H9 (cell line): Measurements from ENCODE around the gene ANKRD11. TPM values are rescaled to one million over a fixed set of nuclear protein-coding genes. Genes with fewer than 3 reads are reported as not detected.

Experiments used
- DNase-seq: peaks from one replicate; pipeline ENCODE4 v3.0.0-alpha.2; 2017
- H2AFZ ChIP-seq: one replicate; pipeline ENCODE4 v1.6.1; 2013; ENCODE audit warnings: mild to moderate bottlenecking, low read length, control low read depth, moderate library complexity
- H2AK5ac ChIP-seq: 2 replicates; pipeline ENCODE4 v1.6.1; 2013; ENCODE audit warnings: low read length, control low read depth, mixed read lengths; ENCODE audit not compliant: insufficient read length
- H2BK120ac ChIP-seq: one replicate; pipeline ENCODE4 v1.6.1; 2013; ENCODE audit warnings: low read depth, mild to moderate bottlenecking, low read length, control low read depth, inconsistent platforms; ENCODE audit not compliant: poor library complexity, severe bottlenecking
- H2BK12ac ChIP-seq: 2 replicates; pipeline ENCODE4 v1.6.1; 2013; ENCODE audit warnings: low read length, control low read depth, mixed read lengths, low read depth; ENCODE audit not compliant: insufficient read length
- H2BK15ac ChIP-seq: 2 replicates; pipeline ENCODE4 v1.6.1; 2013; ENCODE audit warnings: low read depth, low read length, control low read depth
- H2BK20ac ChIP-seq: one replicate; pipeline ENCODE4 v1.6.1; 2013; ENCODE audit warnings: low read depth, mild to moderate bottlenecking, low read length, control low read depth, inconsistent platforms; ENCODE audit not compliant: poor library complexity, severe bottlenecking
- H2BK5ac ChIP-seq: 2 replicates; pipeline ENCODE4 v1.6.1; 2013; ENCODE audit warnings: low read length, control low read depth, mixed read lengths; ENCODE audit not compliant: insufficient read length
- H3K14ac ChIP-seq: 2 replicates; pipeline ENCODE4 v1.6.1; 2013; ENCODE audit warnings: low read length, control low read depth; ENCODE audit not compliant: insufficient read depth
- H3K18ac ChIP-seq: 2 replicates; pipeline ENCODE4 v1.6.1; 2013; ENCODE audit warnings: low read depth, mild to moderate bottlenecking, mixed read lengths, low read length, control low read depth; ENCODE audit not compliant: insufficient read length
- H3K23ac ChIP-seq: 2 replicates; pipeline ENCODE4 v1.6.1; 2013; ENCODE audit warnings: low read length, control low read depth, mixed read lengths, low read depth; ENCODE audit not compliant: insufficient read length
- H3K23me2 ChIP-seq: 2 replicates; pipeline ENCODE4 v1.6.1; 2013; ENCODE audit warnings: low read depth, mild to moderate bottlenecking, mixed read lengths, low read length, control low read depth; ENCODE audit not compliant: insufficient read length, poor library complexity, severe bottlenecking
- H3K27ac ChIP-seq: 2 replicates; pipeline ENCODE4 v1.5.1; 2013; ENCODE audit warnings: low read length, control low read depth, mixed read lengths, low read depth; ENCODE audit not compliant: insufficient read length
- H3K27me3 ChIP-seq: 2 replicates; pipeline ENCODE4 v1.6.1; 2013; ENCODE audit warnings: low read length, control low read depth, inconsistent platforms; ENCODE audit not compliant: insufficient read depth
- H3K4ac ChIP-seq: 2 replicates; pipeline ENCODE4 v1.6.1; 2013; ENCODE audit warnings: low read depth, mild to moderate bottlenecking, control low read depth, inconsistent platforms, low read length, moderate library complexity
- H3K4me1 ChIP-seq: 2 replicates; pipeline ENCODE4 v1.6.1; 2013; ENCODE audit warnings: low read length, control low read depth, inconsistent platforms; ENCODE audit not compliant: insufficient read depth
- H3K4me2 ChIP-seq: 2 replicates; pipeline ENCODE4 v1.6.1; 2013; ENCODE audit warnings: low read length, control low read depth, mixed read lengths; ENCODE audit not compliant: insufficient read length, insufficient read depth
- H3K56ac ChIP-seq: 2 replicates; pipeline ENCODE4 v1.6.1; 2013; ENCODE audit warnings: low read depth, mild to moderate bottlenecking, mixed read lengths, low read length, control low read depth; ENCODE audit not compliant: insufficient read length
- H3K79me1 ChIP-seq: 2 replicates; pipeline ENCODE4 v1.6.1; 2013; ENCODE audit warnings: low read depth, mild to moderate bottlenecking, moderate library complexity, low read length, control low read depth, inconsistent platforms; ENCODE audit not compliant: insufficient read depth, poor library complexity, severe bottlenecking
- H3K79me2 ChIP-seq: 2 replicates; pipeline ENCODE4 v1.6.1; 2013; ENCODE audit warnings: low read length, control low read depth, inconsistent platforms; ENCODE audit not compliant: insufficient read depth
- H3K9ac ChIP-seq: 2 replicates; pipeline ENCODE4 v1.6.1; 2013; ENCODE audit warnings: low read length, control low read depth, mixed read lengths; ENCODE audit not compliant: insufficient read length; ENCODE audit errors: extremely low read depth
- H3K9me3 ChIP-seq: one replicate; pipeline ENCODE4 v1.6.1; 2013; ENCODE audit warnings: low read depth, low read length, inconsistent platforms; ENCODE audit not compliant: control insufficient read depth
- H3T11ph ChIP-seq: one replicate; pipeline ENCODE4 v1.6.1; 2013; ENCODE audit warnings: mild to moderate bottlenecking, low read length, control low read depth, inconsistent platforms
- H4K20me1 ChIP-seq: one replicate; pipeline ENCODE4 v1.6.1; 2013; ENCODE audit not compliant: control insufficient read depth, insufficient read length, insufficient read depth
- H4K5ac ChIP-seq: 2 replicates; pipeline ENCODE4 v1.6.1; 2013; ENCODE audit warnings: low read depth, mild to moderate bottlenecking, mixed read lengths, low read length, control low read depth; ENCODE audit not compliant: insufficient read length
- H4K8ac ChIP-seq: replicated peaks from 2 replicates; pipeline ENCODE4 v1.6.1; 2013; ENCODE audit warnings: low read length, control low read depth, mixed read lengths, low read depth; ENCODE audit not compliant: insufficient read length
- H4K91ac ChIP-seq: 2 replicates; pipeline ENCODE4 v1.6.1; 2013; ENCODE audit warnings: low read depth, mild to moderate bottlenecking, moderate library complexity, mixed read lengths, low read length, control low read depth; ENCODE audit not compliant: insufficient read length
- H3K27ac Mint-ChIP-seq, 3 experiments: 2 replicates in 2 of 3; 3 replicates in 1 of 3; pipeline ENCODE4 v1.8.0; 2020 to 2021; ENCODE audit warnings: mixed read lengths in 3 of 3, mild to moderate bottlenecking in 1 of 3, moderate library complexity in 1 of 3
- H3K27me3 Mint-ChIP-seq: 2 replicates; pipeline ENCODE4 v1.8.0; 2021; ENCODE audit warnings: low read depth, mild to moderate bottlenecking, moderate library complexity, mixed read lengths
- H3K36me3 Mint-ChIP-seq, 3 experiments: 2 replicates in 2 of 3; 3 replicates in 1 of 3; pipeline ENCODE4 v1.8.0; 2020 to 2021; ENCODE audit warnings: low read depth in 3 of 3, mixed read lengths in 3 of 3; ENCODE audit not compliant: insufficient read depth in 1 of 3
- H3K4me1 Mint-ChIP-seq, 2 experiments: 2 replicates each; pipeline ENCODE4 v1.8.0; 2020; ENCODE audit warnings: mixed read lengths in 2 of 2
- H3K4me3 Mint-ChIP-seq, 2 experiments: 2 replicates in 1 of 2; 3 replicates in 1 of 2; pipeline ENCODE4 v1.8.0; 2020 to 2021; ENCODE audit warnings: mild to moderate bottlenecking in 2 of 2, mixed read lengths in 2 of 2, moderate library complexity in 1 of 2
- H3K9me3 Mint-ChIP-seq, 2 experiments: 2 replicates in 1 of 2; 3 replicates in 1 of 2; pipeline ENCODE4 v1.8.0; 2020; ENCODE audit warnings: mild to moderate bottlenecking in 2 of 2, mixed read lengths in 2 of 2, moderate library complexity in 1 of 2
- WGBS: extraction: QIAGEN DNeasy Blood & Tissue Kit; methylation state at CpG from one replicate; pipeline ENCODE4 v1.1.7; 2013; ENCODE audit warnings: missing lambda C conversion rate, low lambda C conversion rate, mixed read lengths; ENCODE audit not compliant: insufficient read length; ENCODE audit errors: extremely low coverage; 5-methylcytosine and 5-hydroxymethylcytosine counted together
- total RNA-seq: library from RNA; stranded (reverse); gene quantifications from 2 replicates; pipeline ENCODE4 v1.2.1, GENCODE V29; 2021
- TF ChIP-seq, protein P1 (sequence below): fragments of 200-600 bp; sonication (generic); conservative IDR thresholded peaks from 3 replicates; pipeline ENCODE4 v1.8.0; 2021; ENCODE audit warnings: antibody characterized with exemption, mild to moderate bottlenecking

Gene ANKRD11
- total RNA-seq, 1 experiment from 2014 or later = 181 TPM

DNA sequence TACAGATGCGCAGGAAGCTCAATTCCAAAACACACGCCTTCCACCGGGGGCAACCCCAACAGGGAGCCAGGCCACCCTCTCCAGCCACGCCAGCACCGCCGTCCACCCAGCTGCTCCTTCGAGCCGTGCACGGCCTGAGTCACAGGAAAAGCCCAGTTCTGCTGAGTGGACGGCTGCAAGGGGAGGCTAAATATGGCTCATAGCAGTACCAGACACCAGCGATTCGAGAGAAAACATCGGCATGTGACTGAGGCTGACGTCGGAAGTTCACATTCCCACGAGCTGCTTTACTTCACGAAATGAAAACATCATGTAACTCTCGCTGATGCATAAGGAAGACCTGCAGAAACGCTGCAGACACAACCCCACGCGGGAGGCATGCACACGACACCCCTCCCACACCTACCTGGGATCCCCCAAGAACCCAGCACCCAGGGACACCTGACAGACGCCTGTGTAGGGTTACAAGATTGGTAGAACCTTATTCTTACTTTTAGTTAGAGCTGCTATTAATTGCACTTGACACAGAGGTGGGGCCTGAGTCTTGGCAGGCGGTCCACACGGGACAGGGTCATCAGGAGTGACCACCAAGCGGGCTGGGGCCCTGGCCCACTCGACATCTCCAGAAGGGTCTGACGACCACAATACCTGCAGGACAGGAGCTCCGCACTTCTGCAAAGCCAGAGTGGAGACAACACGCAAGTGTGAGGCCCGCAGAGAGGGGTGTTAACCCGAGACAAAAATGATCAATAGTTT lies 116.8 kb downstream of the ANKRD11 start:
- no peak overlapping the region for H4K8ac ChIP-seq
- H3K23me2 ChIP-seq = no peaks in the 10 kb centered on the region
- peaks cover 7% of the 10 kb centered on the region for H4K20me1 ChIP-seq
- no peak overlapping the region for H3K9ac ChIP-seq
- no peak for DNase-seq
- peaks cover 3 to 5% (median 4%) of the 10 kb centered on the region in 3 experiments; a peak in 5 of 7 replicates for H3K36me3 Mint-ChIP-seq
- TF ChIP-seq, protein P1, sequence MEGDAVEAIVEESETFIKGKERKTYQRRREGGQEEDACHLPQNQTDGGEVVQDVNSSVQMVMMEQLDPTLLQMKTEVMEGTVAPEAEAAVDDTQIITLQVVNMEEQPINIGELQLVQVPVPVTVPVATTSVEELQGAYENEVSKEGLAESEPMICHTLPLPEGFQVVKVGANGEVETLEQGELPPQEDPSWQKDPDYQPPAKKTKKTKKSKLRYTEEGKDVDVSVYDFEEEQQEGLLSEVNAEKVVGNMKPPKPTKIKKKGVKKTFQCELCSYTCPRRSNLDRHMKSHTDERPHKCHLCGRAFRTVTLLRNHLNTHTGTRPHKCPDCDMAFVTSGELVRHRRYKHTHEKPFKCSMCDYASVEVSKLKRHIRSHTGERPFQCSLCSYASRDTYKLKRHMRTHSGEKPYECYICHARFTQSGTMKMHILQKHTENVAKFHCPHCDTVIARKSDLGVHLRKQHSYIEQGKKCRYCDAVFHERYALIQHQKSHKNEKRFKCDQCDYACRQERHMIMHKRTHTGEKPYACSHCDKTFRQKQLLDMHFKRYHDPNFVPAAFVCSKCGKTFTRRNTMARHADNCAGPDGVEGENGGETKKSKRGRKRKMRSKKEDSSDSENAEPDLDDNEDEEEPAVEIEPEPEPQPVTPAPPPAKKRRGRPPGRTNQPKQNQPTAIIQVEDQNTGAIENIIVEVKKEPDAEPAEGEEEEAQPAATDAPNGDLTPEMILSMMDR = no peak
- H3K4ac ChIP-seq = no peak overlapping the region
- H3K14ac ChIP-seq = no peak overlapping the region
- no peak overlapping the region for H3K4me2 ChIP-seq
- H4K5ac ChIP-seq = no peak overlapping the region
- no peak overlapping the region for H3T11ph ChIP-seq
- H3K56ac ChIP-seq = no peak overlapping the region
- H3K27me3 Mint-ChIP-seq = no peaks in the 10 kb centered on the region
- peaks cover 3% of the 10 kb centered on the region for H3K79me1 ChIP-seq
- peaks cover 85% of the 10 kb centered on the region for H3K79me2 ChIP-seq
- H3K9me3 Mint-ChIP-seq = no peaks in the 10 kb centered on the region
- no peak overlapping the region for H2BK15ac ChIP-seq
- WGBS = no CpG with 5 or more reads among the region's 32 CpGs
- no peak overlapping the region for H2AFZ ChIP-seq
- H2BK5ac ChIP-seq = no peak overlapping the region
- no peak overlapping the region for H2BK120ac ChIP-seq
- peaks cover 2% of the 10 kb centered on the region; the same call in 1 of the 2 replicates for H3K4me1 ChIP-seq
- H3K9me3 ChIP-seq = no peaks in the 10 kb centered on the region
- no peak overlapping the region for H2BK20ac ChIP-seq
- no peak overlapping the region for H2BK12ac ChIP-seq
- peak overlapping the region in 1 of 3 experiments; percentile 93; a peak in 2 of 7 replicates for H3K27ac Mint-ChIP-seq
- peaks cover 58 to 69% of the 10 kb centered on the region in 2 experiments for H3K4me1 Mint-ChIP-seq
- no peaks in the 10 kb centered on the region for H3K27me3 ChIP-seq
- no peak overlapping the region for H3K4me3 Mint-ChIP-seq
- H4K91ac ChIP-seq = no peak overlapping the region
- no peak overlapping the region for H2AK5ac ChIP-seq
- no peak overlapping the region for H3K18ac ChIP-seq
- no peak overlapping the region for H3K27ac ChIP-seq
- H3K23ac ChIP-seq = no peak overlapping the region
